CD4-positive, alpha-beta T cell treated with Interleukin-4 for 1 hour (primary cell): ENCODE measurements around the gene SLC26A9.

Experiments used
- DNase-seq, 2 donors: peaks; one replicate each; pipeline ENCODE4 v3.0.0-alpha.2; 2020 to 2022

Gene SLC26A9

GRCh38 chr1:205972491-205973168, 29.4 kb upstream of the SLC26A9 start:
- DNase-seq = no peak

- DNase-seq = no peak
These were observed 28.8 kb upstream of the SLC26A9 start for GRCh38 chr1:205972081-205972480.

GRCh38 chr1:205971082-205971481, 27.8 kb upstream of the SLC26A9 start:
- no peak for DNase-seq

GRCh38 chr1:205970486-205970885, 27.2 kb upstream of the SLC26A9 start:
- no peak for DNase-seq

- no peak for DNase-seq
These were observed 26.0 kb upstream of the SLC26A9 start for GRCh38 chr1:205969229-205969628.

GRCh38 chr1:205967554-205968335, 24.5 kb upstream of the SLC26A9 start:
- DNase-seq = no peak

- DNase-seq = no peak
These were observed 22.0 kb upstream of the SLC26A9 start for GRCh38 chr1:205965036-205965884.

- DNase-seq = no peak
These were observed 20.3 kb upstream of the SLC26A9 start for GRCh38 chr1:205963352-205964155.

- DNase-seq = no peak
These were observed 19.6 kb upstream of the SLC26A9 start for GRCh38 chr1:205962821-205963221.

- no peak for DNase-seq
These were observed 18.9 kb upstream of the SLC26A9 start for GRCh38 chr1:205961991-205962820.

GRCh38 chr1:205961405-205961804, 18.1 kb upstream of the SLC26A9 start:
- DNase-seq = no peak

- DNase-seq = no peak
These were observed 16.5 kb upstream of the SLC26A9 start for GRCh38 chr1:205959789-205960188.

GRCh38 chr1:205955499-205955898, 12.2 kb upstream of the SLC26A9 start:
- DNase-seq = no peak

- DNase-seq = no peak
These were observed 11.7 kb upstream of the SLC26A9 start for GRCh38 chr1:205954819-205955404.

- DNase-seq = no peak
These were observed 8.5 kb upstream of the SLC26A9 start for GRCh38 chr1:205951746-205952145.

GRCh38 chr1:205950826-205951549, 7.7 kb upstream of the SLC26A9 start:
- DNase-seq = peak in 1 of 2 donors; percentile 38

GRCh38 chr1:205950280-205950679, 7.0 kb upstream of the SLC26A9 start:
- DNase-seq = no peak

GRCh38 chr1:205949753-205950152, 6.5 kb upstream of the SLC26A9 start:
- DNase-seq = no peak

GRCh38 chr1:205948886-205949285, 5.6 kb upstream of the SLC26A9 start:
- no peak for DNase-seq

- DNase-seq = no peak
These were observed 4.8 kb upstream of the SLC26A9 start for GRCh38 chr1:205948039-205948438.

GRCh38 chr1:205947024-205947423, 3.8 kb upstream of the SLC26A9 start:
- no peak for DNase-seq
